IMR-90 (cell line): Measurements from ENCODE around the gene PPARGC1A. TPM values are rescaled to one million over a fixed set of nuclear protein-coding genes. Genes with fewer than 3 reads are reported as not detected.

Experiments
- ATAC-seq: fragments of 200-7000 bp; cut with Tn5 transposase; 2 replicates; pipeline ENCODE4 v1.9.1; 2020; ENCODE audit warnings: low read depth, mild to moderate bottlenecking, moderate library complexity
- BruUV-seq: library from RNA; stranded (reverse); fragments of 400-500 nt; replicated peaks from 2 replicates; lab custom pipeline; 2021; lab: Mats Ljungman, UMichigan
- CTCF ChIA-PET: fragments of 300-600 bp; formaldehyde crosslinking; extraction: SDS; loops from one replicate; lab custom pipeline; 2021; ENCODE audit warnings: antibody characterized with exemption; lab: Yijun Ruan, JAX
- POLR2A ChIA-PET: fragments of 300-600 bp; sonication (Branson Sonifier 250); formaldehyde crosslinking; loops from one replicate; lab custom pipeline; 2022; ENCODE audit warnings: antibody characterized with exemption; ENCODE audit not compliant: unreplicated experiment; lab: Charles Lee
- DNase-seq: peaks from one replicate; pipeline ENCODE4 v3.0.0; 2013
- H2AFZ ChIP-seq: replicated peaks from 2 replicates; pipeline ENCODE3; 2013; ENCODE audit warnings: low read length, mild to moderate bottlenecking; ENCODE audit not compliant: poor library complexity
- H2AK5ac ChIP-seq: 2 replicates; pipeline ENCODE4 v1.6.1; 2013; ENCODE audit warnings: low read depth, low read length, inconsistent platforms
- H2AK9ac ChIP-seq: replicated peaks from 2 replicates; pipeline ENCODE3; 2013; ENCODE audit warnings: mild to moderate bottlenecking, low read depth, low read length, moderate library complexity; ENCODE audit not compliant: poor library complexity
- H2BK120ac ChIP-seq: 2 replicates; pipeline ENCODE4 v1.6.1; 2013; ENCODE audit warnings: low read depth, low read length, inconsistent platforms
- H2BK15ac ChIP-seq: 3 replicates; pipeline ENCODE4 v1.6.1; 2013; ENCODE audit warnings: low read depth, low read length, inconsistent platforms
- H2BK20ac ChIP-seq: 2 replicates; pipeline ENCODE4 v1.6.1; 2013; ENCODE audit warnings: low read depth, mild to moderate bottlenecking, inconsistent platforms, low read length, moderate library complexity
- H2BK5ac ChIP-seq: 2 replicates; pipeline ENCODE4 v1.6.1; 2013; ENCODE audit warnings: mild to moderate bottlenecking, low read depth, low read length, inconsistent platforms; ENCODE audit not compliant: poor library complexity, severe bottlenecking
- H3K14ac ChIP-seq: replicated peaks from 2 replicates; pipeline ENCODE4 v1.6.1; 2013; ENCODE audit warnings: low read depth, low read length, inconsistent platforms
- H3K18ac ChIP-seq: 2 replicates; pipeline ENCODE4 v1.6.1; 2013; ENCODE audit warnings: low read depth, low read length, control low read depth
- H3K23ac ChIP-seq: 2 replicates; pipeline ENCODE4 v1.6.1; 2013; ENCODE audit warnings: low read depth, low read length, inconsistent platforms
- H3K27ac ChIP-seq: 2 replicates; pipeline ENCODE4 v1.5.1; 2013; ENCODE audit warnings: mild to moderate bottlenecking, control low read depth, low read length; ENCODE audit not compliant: insufficient read depth
- H3K27me3 ChIP-seq: 2 replicates; pipeline ENCODE4 v1.6.1; 2013; ENCODE audit warnings: low read length; ENCODE audit not compliant: control insufficient read depth, insufficient read depth
- H3K36me3 ChIP-seq: 2 replicates; pipeline ENCODE4 v1.6.1; 2013; ENCODE audit warnings: low read length, mixed read lengths; ENCODE audit not compliant: control insufficient read depth, insufficient read depth
- H3K4ac ChIP-seq: 2 replicates; pipeline ENCODE4 v1.6.1; 2013; ENCODE audit warnings: low read depth, low read length, inconsistent platforms
- H3K4me1 ChIP-seq: 2 replicates; pipeline ENCODE4 v1.6.1; 2013; ENCODE audit warnings: low read length, mixed read lengths; ENCODE audit not compliant: control insufficient read depth, insufficient read depth
- H3K4me2 ChIP-seq: 2 replicates; pipeline ENCODE4 v1.6.1; 2013; ENCODE audit warnings: low read depth, mild to moderate bottlenecking, control low read depth, low read length, moderate library complexity
- H3K4me3 ChIP-seq: 2 replicates; pipeline ENCODE4 v1.5.1; 2013; ENCODE audit warnings: low read depth, mild to moderate bottlenecking, control low read depth, low read length, moderate library complexity; ENCODE audit not compliant: insufficient read depth
- H3K56ac ChIP-seq: 2 replicates; pipeline ENCODE4 v1.6.1; 2013; ENCODE audit warnings: low read length, inconsistent platforms; ENCODE audit not compliant: insufficient read depth; ENCODE audit errors: extremely low read depth
- H3K79me1 ChIP-seq, 2 experiments: 2 replicates each; pipeline ENCODE4 v1.6.1; 2013; ENCODE audit warnings: low read length in 2 of 2, inconsistent platforms in 1 of 2, low read depth in 1 of 2
- H3K9ac ChIP-seq: 2 replicates; pipeline ENCODE4 v1.6.1; 2013; ENCODE audit warnings: low read depth, low read length, control low read depth
- H3K9me1 ChIP-seq: 2 replicates; pipeline ENCODE4 v1.6.1; 2013; ENCODE audit warnings: low read length, inconsistent platforms; ENCODE audit not compliant: insufficient read depth
- H3K9me3 ChIP-seq: 2 replicates; pipeline ENCODE4 v1.6.1; 2013; ENCODE audit warnings: low read length; ENCODE audit not compliant: control insufficient read depth, insufficient read depth
- H4K20me1 ChIP-seq: 2 replicates; pipeline ENCODE4 v1.6.1; 2013; ENCODE audit warnings: low read length, inconsistent platforms; ENCODE audit not compliant: insufficient read depth
- H4K5ac ChIP-seq: 2 replicates; pipeline ENCODE4 v1.6.1; 2013; ENCODE audit warnings: mild to moderate bottlenecking, low read depth, low read length, control low read depth
- H4K8ac ChIP-seq, 2 experiments: 2 replicates each; pipeline ENCODE4 v1.6.1; 2013; ENCODE audit warnings: low read depth in 2 of 2, low read length in 2 of 2, control low read depth in 1 of 2, inconsistent platforms in 1 of 2
- H4K91ac ChIP-seq: 2 replicates; pipeline ENCODE4 v1.6.1; 2013; ENCODE audit warnings: low read depth, low read length, inconsistent platforms; ENCODE audit not compliant: insufficient read depth
- BHLHE40 ChIP-seq: fragments of 150-350 bp; IDR thresholded peaks from 2 replicates; pipeline ENCODE4 v1.6.1; 2016; ENCODE audit warnings: mild to moderate bottlenecking, low read depth, low read length
- CEBPB ChIP-seq: IDR thresholded peaks from 2 replicates; pipeline ENCODE4 v1.6.1; 2012; ENCODE audit warnings: low read depth, low read length, improper control_type of control experiment
- CHD1 ChIP-seq: IDR thresholded peaks from 2 replicates; pipeline ENCODE4 v1.6.1; 2012; ENCODE audit warnings: low read depth, low read length, improper control_type of control experiment
- CTCF ChIP-seq: conservative IDR thresholded peaks from 2 replicates; pipeline ENCODE4 v1.5.1; 2012; ENCODE audit warnings: mild to moderate bottlenecking, low read depth, low read length, improper control_type of control experiment
- FOS ChIP-seq: fragments of 150-350 bp; IDR thresholded peaks from 2 replicates; pipeline ENCODE4 v1.6.1; 2016; ENCODE audit warnings: low read depth, low read length
- MAFK ChIP-seq: IDR thresholded peaks from 2 replicates; pipeline ENCODE4 v1.6.1; 2012; ENCODE audit warnings: low read depth, low read length, improper control_type of control experiment
- MAZ ChIP-seq: IDR thresholded peaks from 2 replicates; pipeline ENCODE4 v1.6.1; 2012; ENCODE audit warnings: low read depth, mild to moderate bottlenecking, low read length, improper control_type of control experiment, moderate library complexity, borderline replicate concordance
- MXI1 ChIP-seq: IDR thresholded peaks from 2 replicates; pipeline ENCODE4 v1.6.1; 2012; ENCODE audit warnings: low read depth, mild to moderate bottlenecking, low read length, moderate library complexity, borderline replicate concordance
- NFE2L2 ChIP-seq: fragments of 150-350 bp; IDR thresholded peaks from 2 replicates; pipeline ENCODE4 v1.6.1; 2016; ENCODE audit warnings: low read depth, mild to moderate bottlenecking, low read length
- POLR2A ChIP-seq: IDR thresholded peaks from 2 replicates; pipeline ENCODE4 v1.6.1; 2012; ENCODE audit warnings: mild to moderate bottlenecking, low read depth, low read length
- RAD21 ChIP-seq: IDR thresholded peaks from 2 replicates; pipeline ENCODE4 v1.6.1; 2012; ENCODE audit warnings: low read length, improper control_type of control experiment
- RCOR1 ChIP-seq: IDR thresholded peaks from 2 replicates; pipeline ENCODE4 v1.6.1; 2012; ENCODE audit warnings: mild to moderate bottlenecking, low read length, improper control_type of control experiment; ENCODE audit not compliant: insufficient replicate concordance
- RFX5 ChIP-seq: IDR thresholded peaks from 2 replicates; pipeline ENCODE4 v1.8.0; 2012; ENCODE audit warnings: low read depth, mild to moderate bottlenecking, low read length, moderate library complexity
- SMC3 ChIP-seq: fragments of 150-350 bp; IDR thresholded peaks from 2 replicates; pipeline ENCODE4 v1.6.1; 2016; ENCODE audit warnings: low read depth, mild to moderate bottlenecking, antibody characterized with exemption, low read length, moderate library complexity
- USF2 ChIP-seq: fragments of 150-350 bp; IDR thresholded peaks from 2 replicates; pipeline ENCODE4 v1.6.1; 2017; ENCODE audit warnings: mild to moderate bottlenecking, antibody characterized with exemption, low read length, low read depth
- WGBS, 2 experiments: methylation state at CpG; one replicate each; pipeline versions ENCODE4 v1.1.5 to v1.1.7; 2013; ENCODE audit warnings: missing lambda C conversion rate in 2 of 2; ENCODE audit not compliant: insufficient read length in 1 of 2; ENCODE audit errors: extremely low coverage in 2 of 2; 5-methylcytosine and 5-hydroxymethylcytosine counted together
- dilution Hi-C: fragments of 300-500 bp; cut with HindIII; formaldehyde crosslinking; loops from one replicate; pipeline ENCODE4 v1.14.3; 2018; ENCODE audit warnings: low sequenced_read_pairs; ENCODE audit not compliant: unreplicated experiment
- in situ Hi-C: fragments of 300-500 bp; cut with MboI; formaldehyde crosslinking; loops from 3 replicates; pipeline ENCODE4 v1.14.3; 2019; ENCODE audit warnings: low sequenced_read_pairs, inconsistent platforms, mixed read lengths
- intact Hi-C: fragments of 100-400 bp; cut with micrococcal nuclease; formaldehyde crosslinking; loops from 2 replicates; pipeline ENCODE4 v1.10.0; 2022
- polyA plus RNA-seq, 3 experiments: library from polyadenylated mRNA; depleted of rRNA; stranded (reverse); fragments of >200 nt; gene quantifications; 2 replicates each; pipeline ENCODE4 v1.2.3, GENCODE V29; 2012; ENCODE audit warnings: low replicate concordance in 1 of 3
- total RNA-seq: library from RNA; depleted of rRNA; stranded (reverse); fragments of >200 nt; gene quantifications from 2 replicates; pipeline ENCODE4 v1.2.3, GENCODE V29; 2012
- TF ChIP-seq, protein P1 (sequence below): fragments of 150-350 bp; IDR thresholded peaks from 2 replicates; pipeline ENCODE4 v1.6.1; 2016; ENCODE audit warnings: low read depth, mild to moderate bottlenecking, low read length, moderate library complexity, borderline replicate concordance

PPARGC1A gene
- total and polyA plus RNA-seq, 2 of the 4 experiments (the other 2 are of a cell fraction) = under 0.01 to 0.03 TPM

- Histone ChIP-seq H2BK5ac (no peak overlapping the region), H3K79me1 (no peaks in the 10 kb centered on the region), H3K9me3 (no peaks in the 10 kb centered on the region), H2AK5ac (no peak overlapping the region), H2BK20ac (no peak overlapping the region), H3K27me3 (peaks cover 10% of the 10 kb centered on the region; the same call in 1 of the 2 replicates), H4K5ac (no peak overlapping the region), H3K36me3 (no peaks in the 10 kb centered on the region; the same call in 1 of the 2 replicates), H3K18ac (no peak overlapping the region; the same call in 1 of the 2 replicates), H3K4ac (no peak overlapping the region), H4K91ac (no peak overlapping the region), H4K8ac (no peak overlapping the region), H3K56ac (no peak overlapping the region), H3K14ac (no peak overlapping the region), H2AFZ (no peak overlapping the region), H2AK9ac (no peak overlapping the region), H3K9me1 (peaks cover 3% of the 10 kb centered on the region; the same call in 1 of the 2 replicates), H3K23ac (no peak overlapping the region), H3K4me1 (no peaks in the 10 kb centered on the region; the same call in none of the 2 replicates), H4K20me1 (no peaks in the 10 kb centered on the region), H3K4me3 (no peak overlapping the region), H3K27ac (no peak overlapping the region), H2BK15ac (no peak overlapping the region), H3K4me2 (no peak overlapping the region), H3K9ac (no peak overlapping the region), H2BK120ac (no peak overlapping the region)
- intact Hi-C loops (no loop called here), in situ Hi-C loops (no loop called here), dilution Hi-C loops (no loop called here)
- no CpG with 5 or more reads among the region's 6 CpGs for WGBS, 2 experiments
- BruUV-seq = no TSS peak
- TF ChIP-seq FOS (no peak), RAD21 (no peak), MAZ (no peak), SMC3 (no peak), MAFK (no peak), POLR2A (no peak), MXI1 (no peak), CHD1 (no peak), BHLHE40 (no peak), RCOR1 (no peak), RFX5 (no peak), CEBPB (no peak), USF2 (no peak), CTCF (no peak), NFE2L2 (no peak)
- TF ChIP-seq, protein P1, sequence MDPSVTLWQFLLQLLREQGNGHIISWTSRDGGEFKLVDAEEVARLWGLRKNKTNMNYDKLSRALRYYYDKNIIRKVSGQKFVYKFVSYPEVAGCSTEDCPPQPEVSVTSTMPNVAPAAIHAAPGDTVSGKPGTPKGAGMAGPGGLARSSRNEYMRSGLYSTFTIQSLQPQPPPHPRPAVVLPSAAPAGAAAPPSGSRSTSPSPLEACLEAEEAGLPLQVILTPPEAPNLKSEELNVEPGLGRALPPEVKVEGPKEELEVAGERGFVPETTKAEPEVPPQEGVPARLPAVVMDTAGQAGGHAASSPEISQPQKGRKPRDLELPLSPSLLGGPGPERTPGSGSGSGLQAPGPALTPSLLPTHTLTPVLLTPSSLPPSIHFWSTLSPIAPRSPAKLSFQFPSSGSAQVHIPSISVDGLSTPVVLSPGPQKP = no peak
- POLR2A ChIA-PET = no interaction called here
- DNase-seq (no peak), ATAC-seq (no peak)
- CTCF ChIA-PET = no interaction called here
Observed at GRCh38 chr4:23878246-23878891, 11.5 kb downstream of the PPARGC1A start.
